Measurements from ENCODE around the gene SCUBE1. TPM values are rescaled to one million over a fixed set of nuclear protein-coding genes. Genes with fewer than 3 reads are reported as not detected.

The SCUBE1 gene
- total RNA-seq, 2 experiments from 2014 or later: not detected

- no peak overlapping the region for H2AFZ ChIP-seq (ENCODE audit: low read length)
- no peaks in the 10 kb centered on the region for H4K20me1 ChIP-seq (ENCODE audit: insufficient read depth, low read length)
- no peak overlapping the region for H3K27ac ChIP-seq (ENCODE audit: low read depth, low read length, poor library complexity, severe bottlenecking)
- H3K79me2 ChIP-seq (ENCODE audit: insufficient read depth, low read depth, low read length): no peaks in the 10 kb centered on the region
- DNase-seq (ENCODE audit: low spot score): no peak
- no TSS peak for BruUV-seq (replicated peaks)
- no peaks in the 10 kb centered on the region for H3K36me3 ChIP-seq (ENCODE audit: insufficient read depth, low read length)
- H3K9me2 ChIP-seq (ENCODE audit: insufficient read depth, low read length): no peaks in the 10 kb centered on the region
- H3K4me1 ChIP-seq (ENCODE audit: insufficient read depth, low read length, poor library complexity, severe bottlenecking): no peaks in the 10 kb centered on the region
- intact Hi-C loops (cut with micrococcal nuclease; ENCODE audit: unreplicated experiment): no loop called here
- no peak overlapping the region for H3K4me3 ChIP-seq (ENCODE audit: low read depth, low read length, poor library complexity, severe bottlenecking)
- no peak for TF ChIP-seq EZH2phosphoT487 (IDR thresholded peaks at IDR 0.05; ENCODE audit: borderline replicate concordance, low read depth, low read length)
- TF ChIP-seq CTCF (conservative IDR thresholded peaks at IDR 0.05; ENCODE audit: low read length): no peak
- ChIA-PET CTCF (ENCODE audit: unreplicated experiment) (no interaction called here), POLR2A (interaction anchor here (0.6 kb wide), 1 partner anchor 511 kb away, joined by 4 read pairs; no protein-coding TSS in a partner anchor)
- H3K4me2 ChIP-seq (ENCODE audit: low read length): no peak overlapping the region
- H3K9me3 ChIP-seq (ENCODE audit: low read length): no peaks in the 10 kb centered on the region
Measured at GRCh38 chr22:43308060-43308830, 34.9 kb downstream of the SCUBE1 start.

GRCh38 chr22:43305806-43306205, 37.4 kb downstream of the SCUBE1 start:
- CTCF ChIA-PET (ENCODE audit: unreplicated experiment): no interaction called here
- POLR2A ChIA-PET: no interaction called here
- BruUV-seq (replicated peaks): no TSS peak

More at GRCh38 chr22:43305806-43306205, 37.4 kb downstream of the SCUBE1 start:
- intact Hi-C loops (cut with micrococcal nuclease; ENCODE audit: unreplicated experiment): no loop called here
- H4K20me1 ChIP-seq (ENCODE audit: insufficient read depth, low read length): no peaks in the 10 kb centered on the region
- H3K79me2 ChIP-seq (ENCODE audit: insufficient read depth, low read depth, low read length): no peaks in the 10 kb centered on the region
- H3K4me2 ChIP-seq (ENCODE audit: low read length): no peak overlapping the region
- TF ChIP-seq CTCF (conservative IDR thresholded peaks at IDR 0.05; ENCODE audit: low read length): no peak
- TF ChIP-seq EZH2phosphoT487 (IDR thresholded peaks at IDR 0.05; ENCODE audit: borderline replicate concordance, low read depth, low read length): no peak
- no peaks in the 10 kb centered on the region for H3K36me3 ChIP-seq (ENCODE audit: insufficient read depth, low read length)
- H3K27ac ChIP-seq (ENCODE audit: low read depth, low read length, poor library complexity, severe bottlenecking): no peak overlapping the region
- H3K4me1 ChIP-seq (ENCODE audit: insufficient read depth, low read length, poor library complexity, severe bottlenecking): no peaks in the 10 kb centered on the region
- no peak for DNase-seq (ENCODE audit: low spot score)
- no peaks in the 10 kb centered on the region for H3K9me3 ChIP-seq (ENCODE audit: low read length)
- H3K9me2 ChIP-seq (ENCODE audit: insufficient read depth, low read length): no peaks in the 10 kb centered on the region
- H2AFZ ChIP-seq (ENCODE audit: low read length): no peak overlapping the region
- H3K4me3 ChIP-seq (ENCODE audit: low read depth, low read length, poor library complexity, severe bottlenecking): no peak overlapping the region
